HG03103 (cell line): Measurements from ENCODE around the gene ZMYM2.

Source experiments
- ATAC-seq: cut with Tn5 transposase; IDR thresholded peaks from one replicate; pipeline ENCODE4 v1.9.1; 2021; ENCODE audit warnings: low read depth; ENCODE audit not compliant: unreplicated experiment

ZMYM2 gene

DNA sequence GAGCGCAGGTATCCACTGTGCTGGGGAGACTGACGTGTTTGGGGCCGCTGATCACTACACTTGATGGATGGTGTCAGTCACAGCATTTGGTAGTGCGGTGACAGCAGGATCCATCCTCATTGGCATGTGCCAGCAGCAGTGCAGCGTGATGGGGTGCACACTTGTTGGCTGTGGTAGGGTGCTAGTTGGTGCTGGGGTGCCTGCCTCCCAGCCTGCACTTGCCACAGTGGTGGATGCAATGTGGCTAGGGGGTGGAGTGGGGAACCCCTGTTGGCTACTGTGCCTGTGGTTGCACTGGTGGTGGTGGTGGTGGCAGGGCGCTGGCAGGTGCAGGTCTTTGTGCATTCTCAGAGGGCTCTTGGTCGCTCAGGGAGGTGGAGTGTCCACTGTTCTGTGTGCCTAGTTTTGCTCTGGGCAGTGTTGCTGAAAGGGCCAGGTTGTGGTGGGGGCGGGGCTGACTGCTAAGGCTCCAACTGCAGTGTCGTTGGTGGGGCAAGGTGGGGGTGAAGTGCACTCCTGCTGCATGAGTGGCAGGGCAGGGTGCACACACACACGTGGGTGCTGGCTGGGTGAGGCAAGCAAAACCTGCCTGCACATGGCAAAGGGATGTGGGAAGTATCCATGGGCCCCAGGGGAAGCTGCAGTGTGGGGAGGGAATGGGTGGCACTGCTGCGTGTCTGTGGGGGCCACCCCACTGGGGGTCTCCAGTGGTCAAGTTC is 84.8 kb downstream of the ZMYM2 start:
- no peak for ATAC-seq

DNA sequence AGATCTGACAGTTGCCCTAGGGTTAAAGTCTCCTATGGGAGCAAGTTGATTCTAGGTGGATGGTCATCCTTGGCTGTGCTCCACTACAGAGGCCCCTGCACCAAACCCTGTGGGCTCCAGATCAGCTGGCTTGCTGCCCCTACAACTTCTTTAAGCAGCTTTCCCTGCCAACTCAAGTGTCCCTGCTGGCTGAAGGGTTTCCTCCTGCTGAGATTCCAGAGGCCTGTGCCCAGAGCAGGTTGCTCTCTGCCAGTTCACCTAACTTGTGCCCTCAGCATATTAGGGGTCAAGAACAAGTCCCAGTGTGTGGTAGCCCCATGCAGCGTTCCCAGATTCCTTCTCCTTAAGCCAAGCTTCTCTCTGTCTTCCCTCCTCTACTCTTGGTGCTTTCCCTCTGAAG is 85.6 kb downstream of the ZMYM2 start:
- no peak for ATAC-seq

DNA sequence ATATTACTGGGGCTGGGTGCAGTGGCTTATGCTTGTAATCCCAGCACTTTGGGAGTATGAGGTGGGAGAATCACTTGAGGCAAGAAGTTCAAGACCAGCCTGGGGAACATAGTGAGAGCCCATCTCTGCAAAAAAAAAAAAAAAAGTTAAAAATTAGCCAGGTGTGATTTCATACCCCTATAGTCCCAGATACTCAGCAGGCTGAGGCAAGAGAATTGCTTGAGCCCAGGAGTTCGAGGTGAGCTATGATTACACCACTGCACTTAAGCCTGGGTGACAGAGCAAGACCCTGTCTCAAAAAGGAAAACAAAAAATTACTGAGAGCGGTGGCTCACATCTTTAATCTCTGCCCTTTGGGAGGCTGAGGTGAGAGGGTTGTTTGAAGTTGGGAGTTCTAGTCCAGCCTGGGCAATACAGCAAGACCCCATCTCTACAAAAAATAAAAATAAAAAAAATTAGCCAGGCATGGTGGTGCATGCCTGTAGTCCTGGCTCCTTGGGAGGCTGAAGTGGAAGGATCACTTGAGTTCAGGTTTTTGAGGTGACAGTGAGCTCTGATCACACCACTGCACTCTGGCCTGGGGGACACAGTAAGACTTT is 87.5 kb downstream of the ZMYM2 start:
- no peak for ATAC-seq

DNA sequence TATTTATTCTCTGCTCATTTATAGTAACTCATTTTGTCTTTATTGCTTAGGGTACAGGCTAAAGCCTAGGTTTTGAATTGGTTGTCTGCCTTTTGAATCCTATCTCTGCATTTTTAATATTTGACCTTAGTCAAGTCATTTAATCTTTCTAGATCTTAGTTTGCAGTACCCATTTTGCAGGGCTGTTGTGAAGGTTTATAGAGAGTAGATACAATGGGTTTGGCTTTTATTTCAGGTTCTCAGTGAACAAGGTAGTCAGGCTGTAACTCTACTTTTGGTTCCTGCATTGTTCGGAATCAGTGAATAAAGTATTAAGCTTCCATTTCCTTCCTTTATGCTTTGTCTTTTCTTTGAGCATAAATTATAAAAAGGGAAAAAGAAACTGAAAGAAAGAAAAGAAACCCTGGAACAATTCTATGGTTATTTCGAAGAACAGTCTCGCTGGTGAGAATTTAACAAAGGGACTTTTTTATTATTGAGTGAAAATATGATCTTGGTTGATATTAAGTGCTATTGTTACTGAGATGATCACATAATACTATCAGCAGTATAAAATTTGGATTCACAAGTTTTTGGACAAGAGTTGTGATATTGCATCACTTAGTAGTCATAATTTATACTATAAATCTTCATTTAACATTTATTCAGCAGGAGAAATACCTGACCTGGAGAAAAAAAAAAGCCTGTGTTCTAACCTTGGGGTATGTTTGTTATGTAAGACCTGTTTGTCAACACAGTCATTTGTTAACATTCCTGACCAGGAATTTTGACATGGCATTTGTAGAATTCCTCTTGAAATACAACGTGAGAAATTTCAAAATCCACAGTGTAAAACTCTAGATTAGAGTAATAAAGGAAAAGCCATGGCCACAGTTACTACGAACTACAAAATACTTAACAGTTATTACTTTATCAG is 91.3 kb downstream of the ZMYM2 start:
- no peak for ATAC-seq

DNA sequence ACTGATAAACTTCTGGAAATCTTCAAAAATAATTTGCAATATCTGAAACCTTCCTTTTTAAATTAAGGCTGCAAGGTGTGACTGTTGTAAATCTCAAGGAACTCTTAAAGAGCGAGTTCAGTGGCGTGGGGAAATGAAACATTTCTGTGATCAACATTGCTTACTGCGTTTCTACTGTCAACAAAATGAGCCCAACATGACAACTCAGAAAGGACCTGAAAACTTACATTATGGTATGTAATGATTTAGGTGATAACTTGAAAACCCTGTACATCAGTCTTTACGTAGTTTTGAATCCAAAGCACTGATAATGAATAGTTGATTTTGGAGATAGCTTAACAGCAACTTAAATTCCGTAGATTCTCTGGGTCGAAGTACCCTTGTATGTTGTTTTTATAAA is 92.8 kb downstream of the ZMYM2 start:
- no peak for ATAC-seq

DNA sequence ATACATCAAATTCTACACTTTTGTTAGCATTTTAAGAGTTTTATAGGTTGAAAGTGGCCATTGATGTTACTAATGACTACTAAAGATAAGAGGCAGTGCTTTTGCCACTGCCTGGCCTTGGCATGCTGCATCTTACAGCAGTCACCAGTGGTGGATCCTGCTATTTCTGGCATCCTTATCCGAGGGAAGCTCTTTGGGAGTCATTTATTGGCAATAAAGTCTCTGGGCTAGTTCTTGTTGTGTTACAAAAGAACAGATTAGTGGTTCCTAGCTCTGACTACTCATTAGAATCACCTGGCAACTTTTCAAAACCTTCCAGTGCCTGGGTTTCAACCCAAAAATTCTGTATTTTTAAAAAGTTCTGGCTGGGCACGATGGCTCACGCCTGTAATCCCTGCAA is 94.5 kb downstream of the ZMYM2 start:
- ATAC-seq, result no peak

DNA sequence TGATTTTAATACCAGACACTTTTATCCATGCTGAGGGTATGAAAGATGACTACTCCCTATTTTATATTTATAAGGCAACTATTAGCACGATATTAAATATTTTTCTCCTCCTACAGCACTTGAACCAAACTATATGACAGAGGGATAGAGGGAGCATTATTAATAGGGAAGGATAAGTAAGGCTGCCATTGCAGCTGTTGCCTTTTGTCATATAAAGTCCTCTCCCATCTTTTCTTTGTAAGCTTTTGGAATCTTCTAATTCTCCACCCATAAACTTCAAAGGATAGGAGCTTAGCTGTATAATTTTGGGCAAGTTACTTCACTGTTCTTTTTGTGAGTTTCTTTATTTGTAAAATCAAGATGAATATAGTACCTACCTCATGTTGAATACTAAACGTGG is 95.4 kb downstream of the ZMYM2 start:
- no peak for ATAC-seq

DNA sequence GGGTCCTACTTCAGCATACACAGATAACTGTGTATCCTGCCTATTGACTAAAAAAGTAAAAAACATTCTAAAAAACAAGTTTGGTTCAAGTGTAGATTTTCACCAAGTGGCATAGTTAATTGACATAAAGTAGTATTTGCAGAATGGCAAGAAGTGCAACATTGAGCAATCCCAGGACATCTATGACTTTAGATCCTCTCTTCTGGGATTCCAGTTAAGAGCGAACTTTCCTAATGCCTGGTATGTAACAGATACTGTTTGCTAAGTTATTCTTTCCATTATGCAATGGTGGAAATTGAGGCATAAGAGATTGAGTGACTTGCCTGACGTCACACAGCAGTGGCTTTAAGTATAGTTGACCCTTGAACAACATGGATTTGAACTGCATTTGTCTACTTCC is 96.1 kb downstream of the ZMYM2 start:
- ATAC-seq, result no peak

DNA sequence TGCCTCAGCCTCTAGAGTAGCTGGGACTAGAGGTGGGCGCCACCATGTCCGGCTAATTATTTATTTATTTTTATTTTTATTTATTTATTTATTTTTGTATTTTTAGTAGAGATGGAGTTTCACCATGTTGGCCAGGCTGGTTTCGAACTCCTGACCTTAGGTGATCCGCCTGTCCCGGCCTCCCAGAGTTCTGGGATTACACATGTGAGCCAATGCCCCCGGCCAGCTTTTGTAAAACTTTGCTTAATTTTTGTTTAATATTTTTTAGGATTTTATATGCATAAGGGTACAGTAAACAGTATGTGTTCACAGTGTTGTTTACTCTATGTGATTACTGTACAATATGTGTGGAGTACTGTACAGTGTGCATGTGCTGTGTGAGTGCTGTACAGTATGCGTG is 98.7 kb downstream of the ZMYM2 start:
- no peak for ATAC-seq

DNA sequence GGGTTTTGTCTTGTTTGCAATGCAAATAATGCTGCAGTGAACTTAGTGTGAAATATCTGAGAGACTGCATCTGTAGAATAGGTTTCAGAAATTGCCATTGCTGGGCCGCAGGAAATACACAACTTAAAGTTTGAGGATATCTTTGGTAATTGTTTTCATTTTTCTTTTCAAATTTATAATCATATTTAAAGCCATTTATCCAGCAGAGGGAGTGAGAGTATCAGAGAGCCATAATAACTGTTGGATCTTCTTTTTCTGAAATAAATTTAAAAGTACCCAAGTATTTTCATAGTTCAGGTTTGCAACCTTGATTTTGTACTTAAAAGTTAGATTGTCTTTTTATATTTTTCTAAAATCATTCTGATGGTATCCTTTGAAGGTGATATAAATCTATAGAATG is 99.4 kb downstream of the ZMYM2 start:
- no peak for ATAC-seq

DNA sequence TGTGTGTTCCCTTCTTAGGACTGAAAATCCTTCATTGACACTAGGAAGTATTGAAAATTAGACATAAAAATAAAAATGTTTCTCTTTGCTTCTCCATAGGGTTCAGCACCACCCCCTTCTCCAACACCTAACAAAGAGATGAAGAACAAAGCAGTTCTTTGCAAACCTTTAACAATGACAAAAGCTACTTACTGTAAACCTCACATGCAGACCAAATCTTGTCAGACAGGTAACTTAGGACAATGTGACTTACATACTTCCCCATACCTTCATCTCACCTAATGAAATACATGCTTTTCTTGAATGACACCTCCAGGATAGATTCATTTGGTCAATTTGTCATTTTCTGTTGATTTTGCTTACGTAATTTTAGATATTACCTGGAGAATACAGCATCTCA is 99.9 kb downstream of the ZMYM2 start:
- no peak for ATAC-seq

DNA sequence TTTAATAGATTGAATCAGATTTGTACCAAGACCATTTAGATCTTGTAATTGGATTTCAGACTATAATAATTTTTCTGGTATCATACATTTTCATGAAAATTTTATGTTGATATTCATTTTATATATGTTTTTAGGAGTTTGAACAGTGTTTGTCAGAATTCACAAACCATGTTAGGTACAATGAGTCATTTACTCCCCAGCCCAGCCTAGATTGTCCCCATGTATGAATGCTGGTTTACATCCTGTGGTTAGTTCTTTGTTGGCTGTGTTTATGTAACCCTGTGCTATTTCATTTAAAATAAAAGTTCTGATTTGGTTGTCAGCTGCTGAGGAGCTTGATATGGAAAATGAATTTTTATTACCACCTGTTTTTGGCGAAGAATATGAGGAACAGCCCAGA is 105.6 kb downstream of the ZMYM2 start:
- no peak for ATAC-seq

DNA sequence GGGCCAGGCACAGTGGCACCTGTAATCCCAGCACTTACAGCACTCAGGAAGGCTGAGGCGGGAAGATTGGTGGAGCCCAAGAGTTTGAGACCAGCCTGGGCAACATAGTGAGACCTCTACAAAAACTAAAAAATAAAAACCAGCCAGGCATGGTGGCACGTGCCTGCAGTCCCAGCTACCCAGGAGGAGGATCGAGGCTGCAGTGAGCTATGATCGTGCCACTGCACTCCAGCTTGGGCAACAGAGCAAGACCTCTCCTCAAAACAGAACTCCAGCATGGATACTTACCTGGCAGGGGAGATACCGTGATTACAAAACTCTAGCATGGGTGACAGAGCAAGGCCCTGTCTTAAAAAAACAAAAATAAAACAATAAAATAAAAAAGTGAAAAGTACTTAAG is 107.0 kb downstream of the ZMYM2 start:
- ATAC-seq, result no peak

DNA sequence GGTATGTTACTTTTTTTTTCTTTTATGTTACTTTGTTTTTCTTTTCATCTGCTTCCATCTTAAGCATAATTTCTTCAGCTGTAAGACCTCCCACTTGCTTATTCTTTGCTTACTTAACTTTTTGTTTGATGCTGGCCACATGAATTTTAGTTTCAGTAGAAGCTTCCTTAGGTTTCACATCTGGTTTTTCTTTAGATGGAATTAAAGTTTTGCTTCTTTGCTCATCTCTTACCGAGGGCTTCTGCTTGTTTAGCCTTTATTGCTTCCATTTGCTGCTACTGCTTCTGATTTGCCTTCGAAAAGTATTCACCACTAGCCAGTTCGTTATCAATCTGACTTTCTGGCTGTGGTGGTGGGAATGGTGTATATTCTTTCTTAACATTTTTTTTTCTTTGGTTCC is 111.4 kb downstream of the ZMYM2 start:
- ATAC-seq, result no peak

DNA sequence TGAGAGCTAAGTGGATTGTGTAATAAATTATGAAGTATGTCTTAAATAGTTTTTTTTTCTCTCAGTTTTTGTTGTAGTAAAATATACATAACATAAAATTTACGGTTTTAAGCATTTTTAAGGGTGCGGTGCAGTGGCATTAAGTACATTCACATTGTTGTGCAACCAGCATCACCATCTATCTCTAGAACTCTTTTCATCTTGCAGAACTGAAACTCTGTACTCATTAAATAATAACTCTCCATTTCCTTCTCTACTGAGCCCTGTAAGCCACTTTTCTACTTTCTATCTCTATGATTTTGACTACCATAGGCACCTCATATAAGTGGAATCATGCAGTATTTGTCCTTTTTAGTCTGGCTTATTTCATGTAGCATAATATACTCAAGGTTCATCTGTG is 115.2 kb downstream of the ZMYM2 start:
- ATAC-seq, result peak; percentile 67

DNA sequence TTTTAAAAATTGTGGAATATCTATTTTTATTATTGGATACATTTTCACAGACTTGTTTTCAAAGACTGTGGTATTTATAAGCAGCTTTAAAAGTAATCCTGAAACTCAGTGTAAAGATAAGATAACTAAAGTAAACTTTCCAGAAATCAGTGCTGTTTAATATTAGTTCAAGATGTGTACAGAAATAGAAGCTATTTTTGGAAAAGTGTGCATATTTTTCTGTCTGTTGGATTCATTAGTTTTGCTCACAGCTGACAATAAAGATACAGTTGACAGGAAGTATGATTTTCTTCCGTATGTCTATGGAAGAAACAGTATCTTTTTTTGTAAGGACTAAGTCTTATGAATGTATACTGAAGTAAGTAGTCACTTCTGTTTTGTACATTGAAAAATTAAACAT is 116.4 kb downstream of the ZMYM2 start:
- no peak for ATAC-seq

DNA sequence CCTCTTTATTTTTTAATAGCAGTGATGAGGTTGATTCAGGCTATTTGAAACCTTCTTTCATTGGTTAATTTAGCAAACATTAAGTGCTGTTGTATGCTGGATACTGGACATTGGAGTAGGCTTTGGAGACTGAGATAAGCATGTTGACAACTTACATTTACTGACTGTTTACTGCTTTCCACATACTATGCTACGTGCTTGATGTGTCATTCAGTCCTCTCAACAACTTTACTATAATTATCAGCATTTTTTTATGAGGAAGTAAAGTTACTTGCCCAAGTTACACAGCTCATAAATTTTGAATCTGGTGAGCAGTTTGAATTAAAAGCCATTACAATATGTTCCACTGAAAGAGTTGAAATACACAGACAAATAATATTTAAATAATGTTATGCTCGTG is 118.6 kb downstream of the ZMYM2 start:
- ATAC-seq, result no peak

DNA sequence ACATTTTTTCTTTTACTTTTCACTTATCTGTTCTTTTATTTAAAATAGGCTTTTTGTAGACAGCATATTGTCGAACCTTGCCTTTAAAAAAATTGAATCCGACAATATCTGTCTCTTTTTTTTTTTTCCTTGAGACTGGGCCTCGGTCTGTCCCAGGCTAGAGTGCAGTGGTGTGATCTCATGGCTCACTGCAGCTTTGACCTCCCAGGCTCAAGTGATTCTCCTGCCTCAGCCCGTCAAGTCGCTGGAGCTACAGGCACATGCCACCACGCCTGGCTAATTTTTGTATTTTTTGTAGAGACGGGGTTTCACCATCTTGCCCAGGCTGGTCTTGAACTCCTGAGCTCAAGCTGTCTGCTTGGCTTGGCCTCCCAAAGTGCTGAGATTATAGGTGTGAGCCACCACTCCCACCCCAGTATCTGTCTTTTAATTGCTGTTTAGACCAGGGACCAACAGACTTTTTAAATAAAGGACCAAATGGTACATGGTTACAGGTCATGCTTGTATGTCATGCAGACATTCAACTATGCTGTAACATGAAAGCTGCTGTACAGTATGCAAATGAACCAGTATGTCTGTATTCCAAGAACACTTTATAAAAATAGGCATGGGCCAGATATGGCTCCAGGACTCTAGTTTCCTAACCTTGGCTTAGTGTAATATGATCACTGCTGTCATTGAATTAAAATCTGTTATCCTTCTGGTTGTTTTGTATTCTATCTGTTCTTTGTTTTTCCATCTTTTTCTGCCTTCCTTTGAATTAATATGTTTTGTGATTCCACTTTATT is 122.0 kb downstream of the ZMYM2 start:
- ATAC-seq, result no peak

DNA sequence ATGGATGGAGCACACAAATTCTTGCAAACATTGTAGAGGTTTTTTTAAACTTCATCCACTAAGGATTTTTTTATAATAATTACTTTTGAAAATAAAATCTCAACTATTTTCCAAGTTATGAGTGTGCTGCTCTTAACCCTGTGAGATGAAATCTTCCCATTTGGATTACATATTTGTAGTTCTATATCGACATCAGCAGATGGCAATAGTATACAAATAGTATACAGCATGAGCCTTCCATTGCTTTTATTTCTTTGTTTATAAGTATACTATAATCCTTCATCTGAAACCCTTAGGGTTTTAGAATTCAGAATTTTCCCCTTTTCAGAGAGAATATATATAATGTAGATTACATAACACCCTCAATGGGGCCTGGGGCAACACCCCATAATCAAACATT is 131.8 kb downstream of the ZMYM2 start:
- ATAC-seq, result no peak

DNA sequence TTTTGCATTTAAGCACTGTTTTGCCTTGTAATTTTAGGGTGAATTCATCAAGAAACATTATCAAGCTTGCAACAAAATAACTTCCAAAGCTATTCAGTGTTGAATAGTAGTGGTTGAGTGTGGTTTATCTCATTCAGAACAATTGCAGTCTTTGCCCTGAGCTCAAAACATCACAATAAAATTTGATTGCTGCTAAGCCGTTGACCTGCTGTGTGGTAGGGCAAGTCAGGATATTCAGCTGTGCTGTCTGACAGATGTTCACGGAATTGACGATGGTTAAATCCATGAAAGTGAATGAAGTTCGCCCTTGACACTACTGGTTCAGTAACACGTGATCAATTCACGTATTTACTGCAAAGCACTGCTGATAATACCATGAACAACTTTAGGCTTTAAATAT is 135.4 kb downstream of the ZMYM2 start:
- no peak for ATAC-seq

DNA sequence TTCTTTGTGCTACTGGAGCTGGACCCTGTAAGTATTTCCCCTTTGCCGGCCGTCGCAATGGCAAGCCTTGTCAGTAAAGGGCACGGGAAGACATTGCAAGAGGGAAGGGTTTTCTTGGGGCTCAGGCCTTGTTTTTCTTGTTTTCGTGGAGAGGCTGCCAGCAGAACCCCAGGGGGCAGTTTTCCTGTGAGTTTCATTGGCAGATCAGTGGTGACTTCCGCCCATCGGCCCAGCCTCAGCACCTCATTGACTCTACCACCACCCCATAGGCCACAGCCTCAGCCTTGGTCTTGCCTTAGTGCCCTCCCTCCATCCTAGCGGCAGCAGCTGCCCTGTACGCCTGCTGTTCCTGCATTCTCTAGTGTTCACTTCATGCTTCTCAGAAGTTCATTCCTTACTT is 140.8 kb downstream of the ZMYM2 start:
- ATAC-seq, result no peak
